Measurements from ENCODE around the gene CASP4. TPM values are rescaled to one million over a fixed set of nuclear protein-coding genes. Genes with fewer than 3 reads are reported as not detected.

The CASP4 gene
- total RNA-seq, 1 experiment from 2014 or later: 56.6 TPM

DNA sequence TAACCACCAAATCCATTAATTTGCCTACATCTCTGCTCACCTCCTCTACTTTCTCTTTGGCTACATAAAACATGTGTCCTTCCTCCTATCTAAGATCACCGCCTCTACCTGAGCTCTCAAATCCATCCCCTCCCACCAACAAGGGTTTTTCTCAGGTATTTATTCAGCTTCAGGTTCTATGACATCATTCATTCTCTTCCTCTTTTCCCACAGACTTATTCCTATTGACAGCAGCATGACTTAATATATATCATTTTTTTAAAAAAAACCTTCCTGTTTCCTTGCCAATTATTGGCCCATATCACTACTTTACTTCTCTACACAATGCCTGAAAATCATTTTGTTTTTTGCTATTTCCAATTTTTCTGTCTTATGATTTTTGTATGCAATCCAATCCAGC is 74.5 kb downstream of the CASP4 start:
- DNase-seq (ENCODE audit: low spot score): no peak

Other genes with a start within 250 kb of the CASP4 start
- gene CASP12, start 70.1 kb downstream of the CASP4 start, total RNA-seq (2014; rRNA removed; shearing (Covaris generic)): not detected in 2 replicates
- gene CASP5, start 54.6 kb upstream of the CASP4 start, total RNA-seq (2014; rRNA removed; shearing (Covaris generic)): not detected in 2 replicates
- 0.05 TPM in 1 of 2 replicates, not detected in the other for gene CASP1, start 66.6 kb upstream of the CASP4 start, total RNA-seq (2014; rRNA removed; shearing (Covaris generic))
- gene CARD16, start 76.8 kb upstream of the CASP4 start, total RNA-seq (2014; rRNA removed; shearing (Covaris generic)): not detected in 2 replicates
- gene CARD18, start 171.2 kb upstream of the CASP4 start, total RNA-seq (2014; rRNA removed; shearing (Covaris generic)): not detected in 2 replicates